Stimulated activated CD8-positive, alpha-beta memory T cell treated with anti-CD3 and anti-CD28 coated beads, Interleukin-15, amount 100 ng/mL, for 4 hours (primary cell): ENCODE measurements around the gene PTPN11.
A peak's percentile ranks its signal among the peaks of the same experiment; 100 is the strongest.
"Not testable (repeated sequence)": the region's sequence is repeated elsewhere in the genome, so short reads cannot be mapped to it uniquely, and the experiment has no call there.

ENCODE experiments used
- DNase-seq, 2 donors: peaks; one replicate each; pipeline ENCODE4 v3.0.0-alpha.2; 2020; ENCODE audit warnings: low read depth in 2 of 2

Gene PTPN11

DNA sequence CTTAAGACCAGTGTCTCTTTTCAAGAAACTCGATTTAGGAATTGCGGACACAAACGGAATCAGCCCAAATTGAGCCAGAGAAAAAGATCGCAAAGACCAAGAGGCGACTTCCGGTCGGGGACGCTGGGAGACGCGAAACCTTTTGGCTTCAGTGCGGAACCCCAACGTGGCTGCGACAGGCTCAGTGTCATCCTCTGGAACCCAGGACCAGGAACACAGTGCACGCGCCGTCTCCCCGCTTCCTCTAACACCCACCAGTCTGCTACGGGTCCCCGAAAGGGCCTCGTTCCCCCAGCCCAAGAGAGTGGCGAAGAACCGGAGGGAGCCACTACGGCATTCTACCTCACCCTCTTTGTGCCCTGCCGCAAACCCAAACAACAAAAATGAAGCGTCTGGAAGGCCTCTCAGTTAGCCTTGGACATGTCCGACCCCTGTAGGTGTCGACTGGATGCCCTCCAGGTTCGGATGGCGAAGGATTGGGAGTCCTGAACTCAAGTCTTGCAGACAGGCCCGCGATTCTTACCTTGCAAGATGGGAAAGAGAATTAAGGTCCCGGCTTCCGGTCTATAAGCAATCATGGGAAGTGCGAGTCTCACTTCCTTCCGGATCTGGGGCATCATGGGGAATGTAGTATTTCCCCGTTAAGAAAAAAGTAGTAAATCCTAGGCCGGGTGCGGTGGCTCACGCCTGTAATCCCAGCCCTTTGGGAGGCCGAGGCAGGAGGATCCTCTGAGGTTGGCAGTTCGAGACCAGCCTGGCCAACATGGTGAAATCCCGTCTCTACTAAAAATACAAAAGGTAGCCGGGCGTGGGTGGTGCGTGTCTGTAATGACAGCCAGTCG is 9.5 kb upstream of the PTPN11 start, which contains the start of gene RPL6:
Gene RPL6, minus strand, starts transcription at position 542 of the 842 bp plus-strand sequence. CDS start 949 bp downstream, outside the sequence.
- peak; percentile 53 to 66 for DNase-seq

DNA sequence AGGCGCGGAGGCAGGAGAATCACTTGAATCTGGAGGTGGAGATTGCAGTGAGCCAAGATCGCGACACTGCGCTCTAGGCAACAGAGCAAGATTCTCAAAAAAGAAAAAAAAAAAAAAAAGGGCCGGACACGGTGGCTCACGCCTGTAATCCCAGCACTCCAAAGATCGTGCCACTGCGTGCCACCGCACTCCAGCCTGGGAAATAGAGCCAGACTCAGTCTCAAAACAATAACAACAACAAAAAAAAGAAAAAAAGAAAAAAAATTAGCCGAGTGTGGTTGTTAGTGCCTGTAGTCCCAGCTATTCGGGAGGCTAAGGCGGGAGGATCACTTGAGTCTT is 8.9 kb upstream of the PTPN11 start:
- DNase-seq = no peak

DNA sequence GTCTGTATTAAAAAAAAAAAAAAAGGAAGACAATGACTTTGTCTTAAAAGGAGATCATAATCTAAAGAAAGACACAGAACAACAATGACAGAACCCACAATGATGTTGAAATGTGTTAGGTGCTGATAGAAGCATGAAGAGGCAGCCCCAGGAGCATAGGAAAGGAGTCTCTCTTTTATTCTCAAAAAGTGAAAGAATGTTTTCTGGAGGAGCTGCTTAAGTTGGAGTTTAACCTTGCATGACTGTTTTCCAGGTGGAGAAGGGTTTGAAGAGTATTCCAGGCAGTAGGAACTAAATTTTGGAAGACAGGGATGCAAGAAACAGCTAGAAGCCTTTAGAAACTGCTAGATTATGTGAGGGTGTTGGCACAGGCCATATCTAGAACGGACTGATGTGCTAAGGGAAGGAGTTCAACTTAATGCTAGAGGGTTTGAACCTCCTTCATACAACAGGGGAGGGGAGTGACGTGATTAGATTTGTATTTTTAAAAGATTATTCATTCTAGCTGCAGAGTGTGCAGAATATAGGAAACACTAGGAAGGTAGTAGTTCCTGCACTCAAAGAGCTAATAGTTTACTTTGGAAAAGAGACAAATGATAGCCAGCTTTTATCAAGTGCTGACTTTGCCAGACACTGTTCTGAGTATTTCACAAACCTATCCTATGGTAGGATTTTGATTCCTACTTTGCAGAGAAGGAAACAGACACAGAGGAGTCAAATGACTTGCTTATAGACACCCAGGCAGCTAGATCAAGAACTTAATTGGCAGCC is 4.7 kb upstream of the PTPN11 start:
- DNase-seq = no peak

DNA sequence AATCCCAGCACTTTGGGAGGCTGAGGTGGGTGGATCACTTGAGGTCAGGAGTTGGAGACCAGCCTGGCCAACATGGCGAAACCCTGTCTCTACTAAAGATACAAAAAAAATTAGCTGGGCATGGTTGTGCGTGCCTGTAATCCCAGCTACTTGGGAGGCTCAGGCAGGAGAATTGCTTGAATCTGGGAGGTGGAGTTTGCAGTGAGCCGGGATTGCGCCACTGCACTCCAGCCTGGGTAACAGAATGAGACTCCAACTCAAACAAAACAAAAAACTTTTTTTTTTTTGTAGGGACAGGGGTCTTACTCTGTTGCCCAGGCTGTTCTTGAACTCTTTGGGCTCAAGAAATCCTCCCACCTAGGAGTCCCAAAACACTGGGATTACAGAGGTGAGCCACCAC is 3.3 kb upstream of the PTPN11 start:
- DNase-seq = not testable (repeated sequence)

DNA sequence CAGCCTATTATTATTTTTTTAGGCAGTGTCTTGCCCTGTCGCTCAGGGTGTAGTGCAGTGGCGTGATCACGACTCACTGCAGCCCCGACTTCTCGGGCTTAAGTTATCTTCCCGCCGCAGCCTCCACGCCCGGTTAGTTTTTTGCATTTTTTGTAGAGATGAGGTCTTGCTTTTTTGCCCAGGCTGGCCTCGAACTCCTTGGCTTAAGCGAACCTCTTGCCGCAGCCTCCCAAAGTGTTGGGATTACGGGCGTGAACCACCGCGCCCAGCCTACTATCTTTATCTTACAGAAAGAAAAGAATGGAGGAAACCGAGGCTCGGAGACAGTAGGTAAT is 507 bp upstream of the PTPN11 start:
- peak in 1 of 2 donors; percentile 5 for DNase-seq

DNA sequence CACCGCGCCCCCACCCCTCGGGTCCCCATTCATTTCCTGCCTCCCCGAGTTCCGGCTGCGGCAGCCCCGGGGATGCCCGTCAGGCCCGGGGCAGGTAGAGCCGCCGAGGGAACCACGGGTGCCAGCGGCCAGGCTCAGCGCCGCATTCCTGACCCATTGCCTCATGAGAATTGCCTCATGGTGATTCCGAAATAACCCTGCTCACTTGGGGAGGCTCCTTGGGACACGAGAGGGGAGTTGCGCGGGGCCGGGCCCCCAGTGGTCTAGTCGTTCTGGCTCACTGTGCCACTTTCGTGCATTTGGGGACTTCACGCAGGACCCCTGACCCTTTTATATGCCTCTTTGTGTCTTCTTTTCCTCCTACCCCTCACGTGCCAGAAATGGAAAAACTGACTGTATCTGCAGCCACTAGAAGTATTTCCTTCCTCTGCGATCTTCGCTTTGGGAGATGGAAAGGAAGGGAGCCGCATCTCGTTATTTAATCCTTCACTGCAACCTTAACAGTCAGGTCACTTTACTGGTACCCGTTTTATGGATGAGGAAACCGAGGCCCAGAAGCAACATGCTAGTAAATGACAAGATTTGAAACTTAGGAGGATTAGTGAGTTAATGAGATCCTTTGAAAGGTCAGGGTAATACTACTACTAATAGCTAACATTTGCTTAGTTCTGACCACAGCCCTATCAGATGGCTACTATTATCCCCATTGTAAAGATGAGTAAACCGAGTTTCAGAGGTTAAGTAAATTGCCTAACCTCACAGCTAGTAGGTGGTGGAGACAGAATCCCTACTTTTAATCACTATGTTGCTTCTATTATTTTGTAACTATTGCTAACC is 768 bp downstream of the PTPN11 start:
- peak in 1 of 2 donors; percentile 6 for DNase-seq

DNA sequence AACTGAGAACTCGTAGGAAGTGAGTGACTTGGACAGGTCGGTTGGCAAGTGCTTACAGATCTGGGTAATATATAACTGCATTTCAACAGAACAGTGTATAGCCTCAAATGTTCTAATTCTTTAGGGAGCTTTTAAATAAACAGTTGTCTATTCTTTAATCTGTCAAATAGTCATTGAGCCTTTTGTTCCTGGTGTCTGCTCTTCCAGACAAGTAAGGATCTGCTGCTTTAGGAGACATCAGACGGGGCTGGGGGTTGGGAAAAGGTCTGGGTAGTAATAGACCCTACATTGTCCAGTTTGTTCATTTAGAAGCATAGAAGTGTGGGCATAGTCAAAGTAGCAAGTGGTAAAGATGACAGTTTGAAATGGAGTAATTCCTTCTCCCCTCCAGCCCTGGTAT is 2.0 kb downstream of the PTPN11 start:
- no peak for DNase-seq

DNA sequence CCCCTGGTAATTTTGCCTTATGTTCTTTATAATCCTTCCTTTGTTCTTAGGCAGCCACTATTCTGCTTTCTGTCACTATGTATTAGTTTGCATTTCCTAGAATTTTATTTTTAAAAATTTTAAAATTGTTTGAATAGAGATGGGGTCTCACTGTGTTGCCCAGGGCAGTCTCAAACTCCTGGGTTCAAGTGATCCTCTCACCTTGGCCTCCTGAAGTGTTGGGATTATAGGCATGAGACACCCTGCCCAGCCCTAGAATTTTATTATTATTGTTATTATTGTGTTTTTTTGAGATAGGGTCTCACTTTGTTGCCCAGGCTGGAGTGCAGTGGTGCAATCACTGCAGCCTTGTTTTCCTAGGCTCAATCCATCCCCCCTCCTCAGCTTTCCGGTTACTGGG is 2.6 kb downstream of the PTPN11 start:
- DNase-seq = no peak

DNA sequence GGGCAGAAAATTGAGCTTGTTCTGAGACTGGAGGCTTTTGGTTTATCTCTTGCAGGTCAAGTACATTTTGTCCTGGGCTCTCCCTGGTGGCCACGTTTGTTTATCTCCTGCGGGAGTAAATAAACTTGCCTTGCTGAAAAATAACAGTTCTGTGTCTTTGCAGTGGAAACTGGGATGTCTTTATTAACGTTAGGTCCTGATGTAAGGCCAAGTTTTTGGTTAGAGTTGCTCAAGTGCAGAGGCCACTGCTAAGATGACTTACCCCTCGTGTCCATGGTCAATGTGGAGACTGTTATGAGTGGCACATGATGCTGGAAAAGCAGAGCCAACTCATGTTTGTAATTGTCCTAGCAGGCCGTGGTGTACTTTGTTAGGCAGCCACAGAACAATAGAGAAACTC is 3.8 kb downstream of the PTPN11 start:
- no peak for DNase-seq

DNA sequence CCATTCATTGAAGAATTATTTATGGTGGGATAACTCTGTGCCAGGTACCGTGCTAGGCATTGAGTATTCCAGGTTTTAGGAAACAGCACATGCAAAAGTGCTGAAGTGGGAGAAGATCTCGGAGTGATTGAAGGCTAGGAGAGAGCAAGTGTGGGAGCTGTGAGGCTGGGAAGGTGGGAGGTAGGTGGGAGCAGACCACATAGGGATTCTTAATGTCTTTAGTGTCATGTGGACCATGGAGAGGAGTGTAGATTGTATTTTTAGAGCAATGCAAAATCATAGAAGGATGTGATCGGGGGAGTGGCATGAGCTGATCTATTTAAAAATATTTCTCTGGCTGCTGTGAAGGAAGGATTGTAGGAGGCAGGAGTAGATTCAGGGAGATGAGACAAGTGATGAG is 5.4 kb downstream of the PTPN11 start:
- DNase-seq = no peak

DNA sequence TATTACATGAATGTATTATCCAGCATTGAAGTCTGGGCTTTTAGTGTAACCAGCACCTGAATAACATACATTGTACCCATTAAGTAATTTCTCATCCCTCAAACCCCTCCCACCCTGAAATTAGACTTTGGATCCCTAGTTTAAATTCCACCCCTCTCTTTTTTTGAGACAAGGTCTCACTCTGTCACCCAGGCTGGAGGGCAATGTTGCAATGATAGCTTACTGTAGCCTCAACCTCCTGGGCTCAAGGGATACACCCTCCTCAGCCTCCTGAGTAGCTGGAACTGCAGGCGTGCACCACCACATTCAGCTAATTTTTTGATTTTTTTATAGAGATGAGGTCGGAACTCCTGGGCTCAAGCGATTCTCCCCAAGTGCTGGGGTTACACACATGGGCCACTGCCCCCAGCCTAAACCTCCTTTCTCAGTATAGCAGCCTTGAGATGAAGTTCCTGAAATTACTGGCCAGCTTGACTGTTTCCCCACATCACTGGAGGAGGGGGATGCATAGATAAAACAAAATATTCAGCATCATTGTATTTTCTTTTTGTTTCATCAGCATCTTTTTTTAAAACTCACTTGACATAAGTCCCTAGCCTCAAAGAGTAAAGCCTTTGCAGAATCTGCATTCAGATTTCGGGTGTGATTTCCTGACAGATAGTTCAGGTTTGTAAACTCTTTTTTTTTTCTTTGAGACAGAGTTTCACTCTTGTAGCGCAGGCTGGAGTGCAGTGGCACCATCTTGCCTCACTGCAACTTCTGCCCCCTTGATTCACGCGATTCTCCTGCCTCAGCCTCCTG is 7.0 kb downstream of the PTPN11 start:
- DNase-seq = no peak

DNA sequence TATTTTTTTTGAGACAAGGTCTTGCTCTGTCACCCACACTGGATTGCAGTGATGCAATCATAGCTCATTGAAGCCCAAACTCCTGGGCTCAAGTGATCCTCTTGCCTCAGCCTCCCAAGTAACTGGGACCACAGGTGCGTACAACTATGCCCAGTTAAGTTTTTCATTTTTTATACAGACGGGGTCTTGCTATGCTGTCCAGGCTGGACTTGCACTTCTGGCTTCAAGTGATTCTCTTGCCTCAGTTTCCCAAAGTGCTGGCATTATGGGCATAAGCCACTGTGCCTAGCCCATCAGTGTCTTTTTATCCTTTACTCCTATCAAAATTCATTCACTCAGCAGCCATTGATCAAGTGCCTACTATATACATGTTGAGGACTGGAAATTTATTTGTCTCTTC is 9.0 kb downstream of the PTPN11 start:
- DNase-seq = no peak

DNA sequence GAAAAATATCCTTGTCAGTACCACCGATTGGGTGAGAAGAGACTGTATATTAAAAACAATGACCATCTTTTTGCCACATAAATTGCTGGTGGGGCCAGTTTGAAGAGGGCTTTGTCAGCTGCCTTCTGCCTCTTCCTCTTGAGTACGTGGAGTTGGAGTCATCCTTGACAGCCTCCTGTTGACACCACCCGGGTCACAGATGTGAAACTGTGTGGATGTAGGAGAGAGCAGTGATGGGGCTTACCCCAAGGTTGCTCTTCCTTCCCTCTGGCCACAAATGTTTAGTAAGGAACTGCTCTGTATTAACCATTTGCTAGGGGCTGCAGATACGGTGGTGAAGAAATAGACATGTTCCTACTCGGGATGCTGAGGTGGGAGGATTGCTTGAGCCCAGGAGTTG is 12.2 kb downstream of the PTPN11 start:
- no peak for DNase-seq

DNA sequence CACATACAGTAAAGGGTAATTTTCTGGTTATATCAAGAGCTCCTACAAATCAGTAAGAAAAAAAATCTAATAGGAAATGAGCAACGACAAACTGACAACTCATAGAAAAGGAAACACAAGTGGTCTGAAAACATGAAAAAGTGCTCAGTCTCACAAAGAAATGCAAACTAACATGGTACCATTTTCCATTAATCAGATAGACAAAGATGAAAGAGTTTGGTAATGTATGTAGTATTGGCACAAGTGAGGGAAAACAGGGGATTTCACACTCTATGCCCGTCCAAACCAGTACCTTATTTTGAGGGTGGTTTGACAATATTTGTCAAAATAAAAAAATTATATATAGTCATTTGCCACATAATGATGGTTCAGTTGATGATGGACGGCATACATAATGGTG is 13.2 kb downstream of the PTPN11 start:
- DNase-seq = no peak

DNA sequence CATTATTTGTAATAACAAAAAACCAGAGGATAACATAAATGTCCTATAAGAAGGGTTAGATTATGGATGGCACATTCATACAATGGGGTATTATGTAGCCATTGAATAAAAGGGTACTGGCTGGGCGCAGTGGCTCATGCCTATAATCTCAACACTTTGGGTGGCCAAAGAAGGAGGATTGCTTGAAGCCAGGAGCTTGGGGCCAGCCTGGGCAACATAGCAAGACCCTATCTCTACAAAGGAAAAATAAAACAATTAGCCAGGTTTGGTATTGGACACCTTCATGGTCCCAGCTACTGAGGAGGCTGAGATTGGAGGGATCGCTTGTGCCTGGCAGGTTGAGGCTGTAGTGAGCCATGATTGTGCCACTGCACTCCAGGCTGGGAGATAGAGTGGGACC is 14.8 kb downstream of the PTPN11 start:
- DNase-seq = no peak

DNA sequence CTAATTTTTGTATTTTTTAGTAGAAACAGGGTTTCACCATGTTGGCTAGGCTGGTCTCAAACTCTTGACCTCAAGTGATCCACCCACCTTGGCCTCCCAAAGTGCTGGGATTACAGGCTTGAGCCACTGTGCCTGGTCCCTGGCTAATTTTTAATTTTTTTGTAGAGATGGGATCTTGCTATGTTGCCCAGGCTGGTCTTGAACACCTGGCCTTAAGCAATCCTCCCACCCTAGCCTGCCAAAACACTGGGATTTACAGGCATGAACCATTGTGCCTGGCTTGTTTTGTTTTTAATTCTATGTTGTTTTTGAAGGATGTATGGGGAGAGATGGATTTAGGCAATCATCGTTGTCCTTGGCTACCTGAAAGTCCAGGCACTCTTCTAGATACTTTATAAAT is 19.9 kb downstream of the PTPN11 start:
- DNase-seq = not testable (repeated sequence)

DNA sequence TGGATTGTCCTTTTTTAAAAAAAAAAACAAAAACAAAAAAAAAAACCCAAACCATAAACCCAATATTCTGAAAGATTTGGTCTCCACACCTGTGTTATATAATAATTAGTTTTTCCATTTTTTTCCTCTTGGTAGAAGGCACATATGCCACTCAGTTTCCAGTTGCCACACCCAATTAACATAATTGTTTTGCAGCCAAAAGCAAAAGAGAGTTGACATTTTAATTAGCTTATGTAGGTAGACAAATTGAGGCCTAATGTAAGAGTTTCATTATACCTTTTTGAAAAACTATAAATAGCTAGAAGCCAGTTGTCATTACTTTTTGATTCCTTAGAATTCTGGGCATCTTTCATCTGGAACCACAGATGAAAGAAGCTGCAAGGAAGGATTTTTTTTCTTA is 21.0 kb downstream of the PTPN11 start:
- no peak for DNase-seq

DNA sequence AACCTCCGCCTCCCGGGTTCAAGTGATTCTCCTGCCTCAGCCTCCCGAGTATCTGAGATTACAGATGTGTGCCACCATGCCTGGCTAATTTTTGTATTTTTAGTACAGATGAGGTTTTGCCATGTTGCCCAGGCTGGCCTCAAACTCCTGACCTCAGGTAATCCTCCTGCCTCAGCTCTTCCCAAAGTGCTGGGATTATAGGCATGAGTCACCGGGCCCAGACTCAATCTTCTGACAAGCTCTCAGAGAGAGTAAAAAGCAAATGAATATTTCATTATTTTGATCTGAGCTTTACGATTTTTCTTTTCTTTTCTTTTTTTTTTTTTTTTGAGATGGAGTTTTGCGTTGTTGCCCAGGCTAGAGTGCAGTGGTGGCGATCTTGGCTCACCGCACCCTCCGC is 21.9 kb downstream of the PTPN11 start:
- not testable (repeated sequence) for DNase-seq

DNA sequence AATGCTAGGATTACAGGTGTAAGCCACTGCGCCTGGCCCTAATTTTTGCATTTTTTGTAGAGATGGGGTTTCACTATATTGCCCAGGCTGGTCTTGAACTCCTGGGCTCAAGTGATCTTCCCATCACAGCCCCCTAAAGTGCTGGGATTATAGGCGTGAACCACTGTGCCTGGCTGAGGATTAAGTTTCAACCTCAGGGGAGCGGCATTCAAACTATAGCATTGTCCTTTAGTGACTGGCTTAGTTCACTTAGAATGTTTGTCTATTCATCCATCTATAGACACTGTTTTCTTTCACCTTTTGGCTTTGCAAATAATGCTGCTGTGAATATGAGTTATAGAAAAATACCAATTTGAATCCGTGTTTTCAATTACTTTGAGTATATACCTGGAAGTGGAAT is 25.2 kb downstream of the PTPN11 start:
- no peak for DNase-seq

DNA sequence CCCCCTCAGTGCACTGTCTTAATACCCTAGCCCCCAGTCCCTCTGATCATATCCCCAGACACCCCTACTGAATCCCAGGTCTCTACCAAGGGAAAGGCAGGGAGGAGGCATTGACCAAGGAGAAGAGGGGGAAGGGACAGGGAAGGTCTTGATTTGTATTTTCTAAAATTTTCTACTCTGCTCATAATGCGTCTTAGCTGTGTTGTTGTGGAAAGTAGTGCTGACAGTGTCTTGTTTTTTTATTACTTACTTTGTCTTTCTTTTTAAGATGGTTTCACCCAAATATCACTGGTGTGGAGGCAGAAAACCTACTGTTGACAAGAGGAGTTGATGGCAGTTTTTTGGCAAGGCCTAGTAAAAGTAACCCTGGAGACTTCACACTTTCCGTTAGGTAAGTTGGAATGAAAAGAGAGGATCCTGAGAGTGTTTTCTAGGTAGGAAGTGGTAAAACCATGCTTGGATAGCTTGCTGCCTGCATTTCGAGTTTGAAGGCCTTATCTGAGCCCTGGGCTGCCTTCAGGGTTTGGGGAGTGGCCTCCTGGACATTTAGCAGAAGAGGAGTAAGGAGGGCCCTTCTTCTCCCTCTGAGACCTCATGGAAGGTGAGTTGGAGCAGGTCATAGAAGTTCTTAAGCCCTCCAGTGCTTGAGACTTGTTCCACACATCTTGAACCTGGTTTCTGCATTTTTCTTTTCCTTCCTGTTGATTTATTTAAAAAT is 27.4 kb downstream of the PTPN11 start:
- no peak for DNase-seq

DNA sequence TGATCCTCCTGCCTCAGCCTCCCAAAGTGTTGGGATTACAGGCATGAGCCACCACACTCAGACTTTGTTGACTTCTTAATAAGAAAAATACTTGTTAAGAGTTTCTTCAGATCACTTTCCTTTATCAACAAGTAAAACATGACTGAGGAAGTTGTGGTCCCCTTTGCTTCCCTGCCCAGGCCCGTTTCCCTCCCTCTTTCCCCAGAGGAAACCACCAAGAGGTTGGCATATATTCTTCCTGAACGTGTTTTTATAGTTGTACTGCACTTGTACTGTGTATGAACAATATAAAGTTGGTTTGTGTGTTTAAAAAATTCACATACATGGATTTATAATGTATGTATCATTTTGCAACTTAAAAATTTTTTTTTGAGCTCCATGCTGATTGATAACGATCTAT is 28.4 kb downstream of the PTPN11 start:
- DNase-seq = no peak
